B cell (primary cell): ENCODE data around the gene NAXD. TPM values are rescaled to one million over a fixed set of nuclear protein-coding genes. Genes with fewer than 3 reads are reported as not detected.

Experiments used
- ATAC-seq: fragments of 200-7000 bp; cut with Tn5 transposase; one replicate; pipeline ENCODE4 v1.10.0; 2021; ENCODE audit warnings: low read depth, mild to moderate bottlenecking, moderate number of reproducible peaks, moderate library complexity
- CTCF ChIA-PET: fragments of 350-600 bp; sonication (Branson Sonifier 250); formaldehyde crosslinking; loops from one replicate; lab custom pipeline; 2021; ENCODE audit warnings: antibody characterized with exemption, inconsistent platforms; lab: Charles Lee
- POLR2A ChIA-PET: fragments of 350-600 bp; sonication (Branson Sonifier 250); formaldehyde crosslinking; loops from one replicate; lab custom pipeline; 2021; ENCODE audit warnings: antibody characterized with exemption; lab: Charles Lee
- DNase-seq: peaks from one replicate; pipeline ENCODE4 v3.0.0; 2013
- H2AFZ ChIP-seq: 2 replicates; pipeline ENCODE4 v1.6.1; 2012; ENCODE audit warnings: mild to moderate bottlenecking, low read depth, low read length; ENCODE audit not compliant: insufficient read depth, poor library complexity, severe bottlenecking
- H3K27ac ChIP-seq, 2 donors: 1 replicate in 1 of 2; 2 replicates in 1 of 2; pipeline ENCODE4 v1.5.1; 2012 to 2013; ENCODE audit warnings: low read length in 2 of 2, mild to moderate bottlenecking in 2 of 2, moderate library complexity in 1 of 2
- H3K27me3 ChIP-seq, 4 experiments: fragments of 200-600 bp in 1 of 4; sonication (generic) in 1 of 4; replicated peaks in 1 of 4; 1 replicate in 2 of 4; 2 replicates in 2 of 4; pipeline versions ENCODE4 v1.6.1 to v1.7.0; 2013 to 2016; ENCODE audit warnings: low read length in 3 of 4, mild to moderate bottlenecking in 2 of 4, mixed read lengths in 1 of 4, moderate library complexity in 1 of 4; ENCODE audit not compliant: insufficient read depth in 4 of 4, control insufficient read depth in 3 of 4; ENCODE audit errors: control extremely low read depth in 1 of 4
- H3K36me3 ChIP-seq, 2 experiments: replicated peaks in 1 of 2; 1 replicate in 1 of 2; 2 replicates in 1 of 2; pipeline versions ENCODE4 v1.6.1 to v1.7.1; 2013; ENCODE audit warnings: low read length in 1 of 2; ENCODE audit not compliant: insufficient read depth in 2 of 2, control insufficient read depth in 1 of 2; ENCODE audit errors: control extremely low read depth in 1 of 2, extremely low read depth in 1 of 2
- H3K4me1 ChIP-seq, 2 donors: fragments of 200-600 bp in 1 of 2; sonication (generic) in 1 of 2; 1 replicate in 1 of 2; 2 replicates in 1 of 2; pipeline versions ENCODE4 v1.5.1 to v1.6.1; 2013 to 2017; ENCODE audit warnings: low read length in 2 of 2; ENCODE audit not compliant: control insufficient read depth in 2 of 2, insufficient read depth in 2 of 2
- H3K4me2 ChIP-seq: replicated peaks from 2 replicates; pipeline ENCODE3; 2012; ENCODE audit warnings: mild to moderate bottlenecking, low read depth, low read length; ENCODE audit not compliant: poor library complexity, severe bottlenecking
- H3K4me3 ChIP-seq, 5 experiments: fragments of 200-600 bp in 1 of 5; sonication (generic) in 1 of 5; 1 replicate in 3 of 5; 2 replicates in 2 of 5; pipeline versions ENCODE4 v1.5.1 to v1.7.0; 2011 to 2016; ENCODE audit warnings: low read length in 4 of 5, mild to moderate bottlenecking in 4 of 5, low read depth in 2 of 5, control low read depth in 1 of 5, moderate library complexity in 1 of 5; ENCODE audit not compliant: insufficient read depth in 1 of 5; ENCODE audit errors: control extremely low read depth in 1 of 5, extremely low read depth in 1 of 5
- H3K79me2 ChIP-seq: fragments of 200-600 bp; sonication (generic); one replicate; pipeline ENCODE4 v1.6.0; 2016; ENCODE audit warnings: low read length; ENCODE audit not compliant: control insufficient read depth, insufficient read depth
- H3K9ac ChIP-seq: fragments of 200-600 bp; sonication (generic); 2 replicates; pipeline ENCODE4 v1.6.1; 2017; ENCODE audit warnings: mild to moderate bottlenecking, low read length, moderate library complexity
- H3K9me3 ChIP-seq, 3 donors: one replicate each; pipeline versions ENCODE4 v1.6.1 to v1.7.1; 2013; ENCODE audit warnings: low read length in 2 of 3; ENCODE audit not compliant: control insufficient read depth in 2 of 3, insufficient read depth in 1 of 3; ENCODE audit errors: control extremely low read depth in 1 of 3
- H4K20me1 ChIP-seq: 2 replicates; pipeline ENCODE4 v1.6.0; 2012; ENCODE audit warnings: mild to moderate bottlenecking, low read length; ENCODE audit not compliant: insufficient read depth, control insufficient read depth, poor library complexity, severe bottlenecking
- H3K27ac Mint-ChIP-seq: one replicate; pipeline ENCODE4 v1.8.0; 2021; ENCODE audit warnings: mixed read lengths
- H3K27me3 Mint-ChIP-seq: one replicate; pipeline ENCODE4 v1.8.0; 2021; ENCODE audit warnings: mixed read lengths
- H3K4me1 Mint-ChIP-seq: one replicate; pipeline ENCODE4 v1.8.0; 2021; ENCODE audit warnings: mixed read lengths
- H3K4me3 Mint-ChIP-seq: one replicate; pipeline ENCODE4 v1.8.0; 2021; ENCODE audit warnings: mixed read lengths
- H3K9me3 Mint-ChIP-seq: one replicate; pipeline ENCODE4 v1.8.0; 2022; ENCODE audit warnings: mixed read lengths; ENCODE audit not compliant: insufficient read depth
- CTCF ChIP-seq: fragments of 200-600 bp; IDR thresholded peaks from one replicate; pipeline ENCODE4 v1.8.0; 2022; ENCODE audit warnings: antibody characterized with exemption, mild to moderate bottlenecking
- EZH2 ChIP-seq: IDR thresholded peaks from 2 replicates; pipeline ENCODE4 v1.6.1; 2012; ENCODE audit warnings: borderline replicate concordance, low read depth, mild to moderate bottlenecking, moderate library complexity, low read length; ENCODE audit not compliant: insufficient read depth, poor library complexity, severe bottlenecking
- WGBS: methylation state at CpG from one replicate; pipeline ENCODE4 v1.1.5; 2013; ENCODE audit warnings: missing lambda C conversion rate; ENCODE audit not compliant: insufficient coverage; 5-methylcytosine and 5-hydroxymethylcytosine counted together
- intact Hi-C: fragments of 100-400 bp; cut with micrococcal nuclease; formaldehyde crosslinking; loops from one replicate; pipeline ENCODE4 v1.10.0; 2022
- polyA plus RNA-seq: library from polyadenylated mRNA; depleted of rRNA; stranded (reverse); fragments of >200 nt; gene quantifications from 2 replicates; pipeline ENCODE4 v1.2.3, GENCODE V29; 2012
- total RNA-seq, 2 donors: library from RNA; stranded (reverse); fragments of 120-200 nt in 1 of 2; gene quantifications; 1 replicate in 1 of 2; 2 replicates in 1 of 2; pipeline versions ENCODE4 v1.2.3 to v1.2.4, GENCODE V29; 2013 to 2022

The NAXD gene
- total and polyA plus RNA-seq, 2 donors (not counting 1 experiment from before 2014, with no cell fraction given): 28.4 to 33.3 TPM

- H3K9me3 ChIP-seq: no peaks in the 10 kb centered on the region
- Mint-ChIP-seq H3K4me3 (no peak overlapping the region), H3K9me3 (no peaks in the 10 kb centered on the region), H3K27ac (no peak overlapping the region), H3K27me3 (no peaks in the 10 kb centered on the region), H3K4me1 (peaks cover 13% of the 10 kb centered on the region)
- peaks cover 4% of the 10 kb centered on the region for H4K20me1 ChIP-seq
- 97% methylated on average over 39 of the region's 40 CpGs for WGBS
- H3K4me1 ChIP-seq: peaks cover 14 to 18% of the 10 kb centered on the region in 2 donors
- H3K9ac ChIP-seq: no peak overlapping the region
- no peak overlapping the region for H3K4me3 ChIP-seq
- peaks cover 14% of the 10 kb centered on the region for H3K79me2 ChIP-seq
- ATAC-seq: no peak
- peaks cover 0 to 70% of the 10 kb centered on the region in 2 experiments for H3K36me3 ChIP-seq
- ChIA-PET CTCF (interaction anchor here (2.3 to 6.2 kb wide), 2 partner anchors 174 to 187 kb away, joined by 8 to 64 read pairs; no protein-coding TSS in a partner anchor), POLR2A (no interaction called here)
- TF ChIP-seq EZH2 (no peak), CTCF (no peak)
- DNase-seq: no peak
- no peak overlapping the region for H2AFZ ChIP-seq
- intact Hi-C loops: loop anchor here (10.0 kb wide), 1 partner anchor 272 kb away; the partner anchor contains the start of gene ANKRD10
- no peaks in the 10 kb centered on the region for H3K27me3 ChIP-seq
- H3K27ac ChIP-seq: no peak overlapping the region
- H3K4me2 ChIP-seq: no peak overlapping the region
Measured at GRCh38 chr13:110642291-110642981, 27.1 kb downstream of the NAXD start.

GRCh38 chr13:110643324-110643723, 28.0 kb downstream of the NAXD start:
- H3K27me3 ChIP-seq: no peaks in the 10 kb centered on the region
- intact Hi-C loops: loop anchor here (10.0 kb wide), 1 partner anchor 271 kb away; the partner anchor contains the start of gene ANKRD10
- H3K9ac ChIP-seq: no peak overlapping the region
- H3K9me3 Mint-ChIP-seq: no peaks in the 10 kb centered on the region
- H3K4me1 ChIP-seq: peaks cover 19 to 23% of the 10 kb centered on the region in 2 donors
- ChIA-PET CTCF (interaction anchor here (2.0 to 6.2 kb wide), 5 partner anchors 34 to 188 kb away, joined by 8 to 64 read pairs (median 19); partner anchors contain the start of gene CARS2), POLR2A (no interaction called here)
- ATAC-seq (no peak), DNase-seq (no peak)
- no peak overlapping the region for H3K27ac Mint-ChIP-seq
- H2AFZ ChIP-seq: no peak overlapping the region
- no peak overlapping the region for H3K4me3 ChIP-seq
- H3K4me2 ChIP-seq: no peak overlapping the region
- peaks cover 4% of the 10 kb centered on the region for H4K20me1 ChIP-seq
- H3K27ac ChIP-seq: no peak overlapping the region
- peaks cover 0 to 66% of the 10 kb centered on the region in 2 experiments for H3K36me3 ChIP-seq
- 89% methylated on average over 11 of the region's 11 CpGs for WGBS
- H3K9me3 ChIP-seq: no peaks in the 10 kb centered on the region
- no peak overlapping the region for H3K4me3 Mint-ChIP-seq
- no peak for TF ChIP-seq CTCF
- TF ChIP-seq EZH2: no peak
- H3K4me1 Mint-ChIP-seq: peaks cover 20% of the 10 kb centered on the region
- no peaks in the 10 kb centered on the region for H3K27me3 Mint-ChIP-seq
- peaks cover 16% of the 10 kb centered on the region for H3K79me2 ChIP-seq
